Inflammatory macrophage treated with lipopolysaccharide for 1 hour (primary cell): Measurements from ENCODE around the gene PLA2G4E.

Experiments
- DNase-seq, 2 donors: peaks; one replicate each; pipeline ENCODE4 v3.0.0-alpha.2; 2020 to 2022

The PLA2G4E gene

DNA sequence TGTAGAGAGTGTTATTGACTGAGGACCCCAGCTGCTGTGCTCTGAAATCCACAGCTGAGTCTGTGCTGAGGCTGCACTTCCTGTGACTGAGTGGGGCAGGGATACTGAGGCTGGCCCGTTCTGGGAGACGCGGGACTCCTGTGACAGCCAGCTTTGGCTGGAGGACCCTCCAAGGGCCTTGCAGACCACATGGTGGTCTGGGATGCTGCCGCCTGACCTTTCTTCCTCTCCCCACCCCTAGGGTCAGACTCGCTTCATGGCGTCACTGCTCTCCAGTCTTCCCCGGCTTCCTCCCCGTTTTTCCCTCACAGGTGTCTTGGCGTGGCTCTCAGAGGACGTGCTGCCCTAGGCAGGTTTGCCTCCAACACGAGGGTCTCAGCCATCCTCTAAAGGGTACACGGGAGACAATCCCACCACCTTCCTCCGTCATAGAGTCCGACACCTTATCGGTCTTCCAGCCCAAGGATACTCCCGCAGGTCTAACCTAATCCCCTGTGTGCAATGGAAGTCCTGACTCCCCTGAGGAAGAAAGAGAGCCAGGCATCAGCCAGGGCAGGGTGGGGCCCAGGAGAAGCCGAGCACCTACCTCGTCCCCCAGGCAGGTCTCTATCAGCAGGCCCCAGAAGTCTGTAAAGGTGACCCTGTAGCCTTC is 28.6 kb downstream of the PLA2G4E start:
- DNase-seq: no peak

GRCh38 chr15:41990691-41991090 is 30.2 kb downstream of the PLA2G4E start:
- no peak for DNase-seq

GRCh38 chr15:41990243-41990605 is 30.6 kb downstream of the PLA2G4E start:
- DNase-seq: no peak

DNA sequence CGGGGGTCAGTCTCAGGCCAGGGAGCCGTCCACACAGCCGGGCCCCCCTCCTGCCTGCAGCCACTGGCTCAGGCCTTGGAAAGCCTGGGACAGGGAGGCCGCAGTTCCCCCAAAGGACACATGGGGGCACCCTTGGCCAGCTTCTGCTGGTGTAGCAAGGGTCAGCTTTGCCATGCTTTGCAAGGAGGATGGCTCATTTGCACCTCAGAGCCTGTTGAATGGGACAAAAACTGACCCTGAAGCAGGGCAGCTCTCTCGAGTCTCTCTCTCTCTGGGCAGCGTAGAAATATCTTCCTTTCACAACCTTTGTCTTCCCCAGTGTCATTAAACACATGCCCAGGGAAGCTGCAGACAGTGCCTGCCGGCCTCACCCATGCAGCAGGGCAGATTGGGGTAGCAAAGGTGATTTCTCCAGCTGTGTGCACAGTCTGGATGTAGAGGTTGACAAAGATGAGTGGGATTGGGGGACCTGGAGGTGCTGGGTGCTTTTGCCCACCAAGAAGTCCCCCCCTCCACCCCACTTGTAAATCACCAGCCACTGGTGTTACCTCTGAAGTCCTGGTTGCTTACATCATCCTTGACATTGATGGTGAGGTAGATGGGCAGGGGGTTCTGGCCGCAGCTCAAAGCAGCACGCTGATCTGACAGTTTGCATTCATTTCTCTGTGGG is 31.1 kb downstream of the PLA2G4E start:
- peak; percentile 55 to 95 for DNase-seq

- no peak for DNase-seq
These were observed 31.8 kb downstream of the PLA2G4E start for GRCh38 chr15:41988896-41989572.

GRCh38 chr15:41987925-41988275 is 32.9 kb downstream of the PLA2G4E start:
- DNase-seq: no peak

- DNase-seq: no peak
These were observed 33.5 kb downstream of the PLA2G4E start for GRCh38 chr15:41987246-41987924.

DNA sequence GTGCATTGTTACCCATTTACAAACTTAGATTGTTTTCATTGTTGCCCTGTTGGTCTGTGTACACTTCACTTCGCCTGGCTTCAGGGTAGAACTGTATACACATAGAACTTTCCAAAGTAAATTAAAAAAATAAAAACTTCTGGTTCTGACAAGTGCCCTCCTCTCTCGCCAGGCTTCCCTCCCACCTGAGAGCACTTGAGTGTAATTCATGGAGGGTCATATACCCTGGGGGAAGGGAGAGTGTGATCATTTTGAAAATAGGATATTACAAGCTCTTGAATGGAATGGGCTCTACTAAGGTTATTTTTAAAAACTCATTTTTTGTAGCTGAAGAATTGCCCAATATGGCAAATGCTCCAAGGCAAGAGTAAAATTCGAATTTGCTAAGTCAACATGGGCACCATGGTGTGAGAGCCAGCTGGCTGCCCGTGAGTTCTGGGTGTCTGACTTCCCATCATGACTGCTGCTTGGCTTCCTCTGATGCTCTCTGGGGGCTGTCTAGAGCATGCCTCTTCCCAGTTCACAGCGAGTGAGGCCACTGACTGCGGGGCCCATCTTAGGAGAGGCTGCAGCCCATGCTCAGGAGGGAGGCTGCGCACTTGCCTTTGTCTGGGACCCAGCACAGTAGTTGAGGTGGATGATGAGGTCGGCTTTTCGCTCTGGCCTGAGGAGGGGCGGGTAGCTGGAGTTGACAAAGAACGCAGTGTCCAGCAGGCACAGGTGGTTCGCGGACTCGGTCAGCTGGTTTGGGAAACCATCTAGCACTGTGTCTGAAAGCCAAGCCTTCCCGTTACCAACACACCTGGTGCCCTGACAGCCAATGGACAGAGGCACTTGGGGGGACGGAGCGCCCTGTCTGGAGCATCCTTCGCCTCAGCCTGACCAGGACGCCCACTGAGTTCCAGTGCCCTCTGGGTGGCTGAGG is 35.3 kb downstream of the PLA2G4E start:
- DNase-seq: no peak

DNA sequence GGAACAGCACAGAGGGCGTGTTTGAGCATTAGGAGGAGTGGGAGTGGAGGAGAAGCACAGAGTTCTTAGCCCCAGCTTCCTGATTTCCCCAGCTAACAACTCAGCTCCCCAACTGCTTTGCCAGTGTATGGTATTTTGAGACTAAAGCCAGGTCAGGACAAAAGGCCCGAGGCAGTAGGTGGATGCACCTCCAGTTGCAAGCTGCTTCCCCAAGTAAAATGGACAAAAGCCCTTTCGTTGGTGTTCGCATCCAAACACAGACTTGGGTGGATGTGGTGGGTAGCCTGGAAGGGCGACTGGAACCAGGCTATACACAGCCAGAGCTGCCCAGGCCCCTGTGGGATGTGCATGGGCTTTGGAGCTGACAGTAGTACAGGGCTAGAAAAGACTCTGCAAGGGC is 36.2 kb downstream of the PLA2G4E start:
- DNase-seq: no peak

DNA sequence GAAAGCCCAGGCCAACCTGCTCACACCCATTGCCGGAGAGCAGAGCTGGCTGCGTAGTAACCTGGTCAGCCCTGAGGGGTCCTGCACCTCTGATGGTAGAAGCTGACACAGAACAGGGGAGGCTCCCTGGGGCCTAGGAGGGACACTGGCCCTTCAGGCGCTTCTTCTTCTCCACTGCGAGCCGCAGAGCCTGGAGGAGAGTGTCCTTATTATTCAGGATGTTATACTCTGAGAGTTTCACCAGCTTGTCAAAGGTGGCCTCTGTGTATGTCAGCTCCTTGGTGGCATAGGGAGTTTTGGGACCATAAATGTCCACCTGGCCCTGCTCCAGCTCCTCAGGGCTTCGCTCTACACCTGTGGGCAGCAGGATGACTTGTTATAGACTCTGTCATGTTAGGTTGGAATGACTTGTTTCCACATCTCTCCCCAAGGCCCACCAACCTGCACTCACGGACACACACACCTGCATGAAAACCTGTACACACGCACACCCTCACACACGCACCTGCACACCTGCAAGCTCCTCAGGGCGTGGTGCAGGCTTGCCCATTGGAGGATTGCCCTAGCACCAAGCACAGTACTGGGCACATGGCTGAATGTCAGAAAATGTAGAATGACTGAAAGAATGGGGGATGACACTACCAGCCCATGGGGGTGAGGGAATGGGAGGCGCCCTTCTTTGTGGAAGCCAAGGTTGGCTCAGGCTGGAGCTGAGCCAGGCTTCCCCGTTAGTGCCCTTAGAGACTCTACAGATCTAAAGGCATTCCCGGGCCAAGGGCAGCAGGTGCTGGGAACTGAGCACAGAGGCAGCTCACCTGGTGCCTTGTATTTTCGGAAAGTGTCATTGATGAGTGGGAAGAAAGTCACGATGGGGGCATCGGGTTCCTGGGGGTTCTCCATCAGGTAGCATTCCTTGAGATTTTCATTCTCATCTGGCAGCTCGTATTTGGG is 36.9 kb downstream of the PLA2G4E start:
- DNase-seq: no peak

DNA sequence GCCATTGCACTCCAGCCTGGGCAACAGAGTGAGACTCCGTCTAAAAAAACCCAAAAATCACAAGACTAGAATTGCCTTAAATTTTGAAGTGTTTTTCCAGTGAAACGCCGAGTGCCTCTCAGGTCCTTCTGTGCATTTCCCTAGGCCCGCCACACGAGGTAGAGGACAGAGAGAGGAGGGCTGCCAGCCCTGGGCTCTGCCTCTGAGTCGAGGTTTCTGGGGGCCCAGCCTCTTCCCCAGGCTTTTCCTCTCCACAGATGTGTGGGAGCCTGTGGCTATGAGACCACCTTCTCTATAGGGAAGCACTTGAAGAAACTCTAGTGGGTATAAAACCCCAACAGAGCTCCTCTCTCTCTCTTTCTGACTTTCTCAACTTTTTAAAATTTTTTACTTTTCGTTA is 37.6 kb downstream of the PLA2G4E start:
- no peak for DNase-seq

GRCh38 chr15:41982133-41982930 is 38.5 kb downstream of the PLA2G4E start:
- no peak for DNase-seq

DNA sequence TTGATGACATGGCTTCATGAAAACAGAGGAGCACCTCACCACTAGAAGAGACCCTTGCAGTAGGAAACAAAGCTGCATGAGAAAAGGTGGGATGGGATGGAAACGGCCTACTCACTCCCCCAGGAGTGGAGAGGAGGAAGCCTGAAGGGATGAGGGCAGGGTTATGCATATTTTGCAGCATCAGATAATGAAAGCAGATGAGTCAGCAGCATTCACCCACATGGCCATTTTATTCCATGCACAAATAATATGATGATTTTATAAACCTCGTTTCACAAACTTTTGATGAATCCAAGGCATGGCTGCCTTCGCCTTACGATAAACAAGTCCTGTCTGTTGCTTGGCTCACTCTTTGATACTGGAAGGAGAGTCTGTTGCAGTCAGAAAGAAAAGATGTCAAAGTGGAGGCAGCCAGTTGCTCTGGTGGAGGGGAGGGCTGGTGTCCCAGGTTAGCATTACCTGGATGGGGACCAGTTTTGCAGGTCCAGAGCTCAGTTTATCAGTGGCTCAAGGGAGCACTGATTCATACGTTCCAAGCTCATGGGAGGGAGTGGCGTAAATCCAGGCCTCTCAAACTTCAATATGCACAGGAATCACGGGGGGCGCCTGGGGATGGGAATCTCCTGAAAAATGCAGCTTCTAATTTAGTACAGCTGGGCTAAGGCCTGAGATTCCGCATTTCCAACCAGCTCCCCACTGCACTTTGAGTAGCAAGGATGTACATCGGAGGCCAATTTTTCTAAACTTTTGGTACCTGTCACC is 39.3 kb downstream of the PLA2G4E start:
- DNase-seq: no peak

DNA sequence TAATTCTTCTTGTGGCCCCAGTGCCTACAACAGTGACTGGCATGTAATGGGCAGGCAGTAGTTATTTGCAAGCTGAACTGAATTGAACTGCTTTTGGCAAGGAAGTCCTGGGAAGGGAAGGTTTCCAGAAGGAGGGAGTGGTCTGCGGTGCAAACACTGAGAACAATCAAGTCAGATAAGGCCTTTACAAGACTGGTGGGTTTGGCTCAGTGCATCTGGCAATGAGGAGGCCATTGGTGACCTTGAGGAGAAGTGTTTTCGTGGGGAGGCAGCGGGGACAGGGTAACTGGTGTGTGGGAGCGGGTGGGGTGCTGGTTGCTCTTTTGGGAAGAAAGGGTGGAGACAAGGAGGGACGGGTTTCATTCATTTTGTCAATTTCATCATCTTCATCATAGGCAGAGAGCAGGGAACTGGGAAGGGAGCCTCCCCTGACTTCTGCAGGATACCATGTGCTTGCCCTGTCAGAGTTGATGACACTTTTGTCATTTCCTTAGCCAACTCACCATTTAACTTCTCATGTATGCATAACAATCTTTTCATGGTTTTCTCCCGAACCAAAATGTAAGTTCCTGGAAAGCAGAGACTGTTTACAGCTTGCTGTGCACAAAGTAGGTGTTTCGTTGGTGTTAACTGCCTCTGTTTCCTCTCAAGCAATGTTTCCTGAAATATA is 40.1 kb downstream of the PLA2G4E start:
- peak in 1 of 2 donors; percentile 12 for DNase-seq

DNA sequence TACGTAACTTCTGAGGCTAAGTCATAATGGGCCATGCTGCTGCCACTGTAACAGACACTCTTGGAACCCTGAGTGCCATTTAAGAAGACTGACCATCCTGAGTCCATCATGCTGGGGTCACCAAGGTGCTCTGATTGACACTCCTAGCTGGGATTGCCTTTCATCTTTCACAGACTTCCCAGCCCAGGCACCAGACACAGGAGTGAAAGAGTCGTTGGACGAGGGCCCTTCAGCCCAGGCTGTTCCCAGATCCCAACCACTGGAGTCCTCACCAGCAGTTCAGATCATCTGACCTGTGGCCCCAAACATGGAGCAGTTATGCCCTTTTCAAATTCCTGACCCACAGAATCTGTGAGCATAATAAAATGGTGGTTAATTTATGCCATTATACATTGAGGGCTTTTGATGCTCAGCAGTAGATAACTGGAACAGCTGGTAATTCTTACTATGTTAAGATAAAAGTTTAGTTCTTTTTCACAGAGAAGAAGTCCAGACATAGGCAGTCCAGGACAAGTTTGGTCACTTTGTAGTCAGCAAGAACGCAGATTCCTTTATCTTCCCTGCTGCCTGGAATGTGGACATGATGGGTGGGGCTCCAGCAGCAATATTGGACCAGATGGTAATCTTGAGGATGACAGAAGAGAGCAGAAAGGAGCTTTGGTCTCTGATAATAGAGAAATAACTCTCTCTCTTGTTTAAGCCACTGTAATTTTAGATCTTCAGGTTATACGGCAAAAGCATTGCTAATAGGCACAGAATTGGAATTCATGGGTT is 41.2 kb downstream of the PLA2G4E start:
- no peak for DNase-seq

GRCh38 chr15:41978534-41978933 is 42.3 kb downstream of the PLA2G4E start:
- DNase-seq: no peak

GRCh38 chr15:41977757-41978383 is 43.0 kb downstream of the PLA2G4E start:
- no peak for DNase-seq

- peak in 1 of 2 donors; percentile 36 for DNase-seq
These were observed 45.2 kb downstream of the PLA2G4E start for GRCh38 chr15:41975669-41976068.
